Erythroblast (primary cell): Measurements from ENCODE around the gene PLXND1.

Experiments
- DNase-seq, 2 experiments: peaks; one replicate each; lab custom pipeline; 2025; lab: John Stamatoyannopoulos, UW
- GATA1 ChIP-seq: IDR thresholded peaks from 2 replicates; pipeline ENCODE4 v1.6.1; 2011; ENCODE audit warnings: low read depth, mild to moderate bottlenecking, control low read depth, low read length, moderate library complexity
- POLR2A ChIP-seq: IDR thresholded peaks from 2 replicates; pipeline ENCODE4 v1.6.1; 2011; ENCODE audit warnings: mild to moderate bottlenecking, low read length

Gene PLXND1

DNA sequence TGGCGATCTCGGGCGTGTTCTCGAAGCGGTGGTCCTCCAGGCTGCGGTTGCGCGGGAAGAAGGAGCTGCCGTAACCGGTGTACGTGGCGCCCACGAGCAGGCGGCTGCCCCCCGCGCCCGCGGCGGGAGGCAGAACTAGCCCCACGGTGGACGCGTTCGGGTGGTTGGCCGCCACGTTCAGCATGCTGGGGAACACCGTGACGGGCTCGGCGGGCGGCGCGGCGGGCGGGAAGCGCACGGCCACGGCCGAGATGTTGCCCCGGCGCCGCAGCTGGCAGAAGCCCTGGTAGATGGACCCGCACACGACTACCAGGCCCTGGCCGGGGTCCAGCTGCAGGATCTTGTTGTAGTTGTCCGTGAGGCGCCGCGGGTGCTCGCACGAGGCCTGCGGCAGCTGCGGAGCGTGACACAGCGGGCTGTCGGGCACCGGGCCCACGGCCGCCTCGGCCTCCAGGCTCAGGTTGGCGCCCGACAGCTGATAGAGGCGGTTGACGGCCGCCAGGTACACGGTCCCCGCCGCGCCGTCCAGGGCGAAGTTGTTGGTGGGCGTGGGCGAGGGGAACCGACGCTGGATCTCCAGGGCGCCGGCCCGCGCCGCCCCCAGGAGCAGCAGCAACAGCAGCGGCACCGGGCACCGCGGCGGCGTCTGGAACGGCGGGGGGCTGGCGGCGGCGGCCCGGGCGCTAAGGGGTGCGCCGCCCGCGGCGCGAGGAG, 397 bp downstream of the PLXND1 start:
- peak; percentile 56 to 57 for DNase-seq

DNA sequence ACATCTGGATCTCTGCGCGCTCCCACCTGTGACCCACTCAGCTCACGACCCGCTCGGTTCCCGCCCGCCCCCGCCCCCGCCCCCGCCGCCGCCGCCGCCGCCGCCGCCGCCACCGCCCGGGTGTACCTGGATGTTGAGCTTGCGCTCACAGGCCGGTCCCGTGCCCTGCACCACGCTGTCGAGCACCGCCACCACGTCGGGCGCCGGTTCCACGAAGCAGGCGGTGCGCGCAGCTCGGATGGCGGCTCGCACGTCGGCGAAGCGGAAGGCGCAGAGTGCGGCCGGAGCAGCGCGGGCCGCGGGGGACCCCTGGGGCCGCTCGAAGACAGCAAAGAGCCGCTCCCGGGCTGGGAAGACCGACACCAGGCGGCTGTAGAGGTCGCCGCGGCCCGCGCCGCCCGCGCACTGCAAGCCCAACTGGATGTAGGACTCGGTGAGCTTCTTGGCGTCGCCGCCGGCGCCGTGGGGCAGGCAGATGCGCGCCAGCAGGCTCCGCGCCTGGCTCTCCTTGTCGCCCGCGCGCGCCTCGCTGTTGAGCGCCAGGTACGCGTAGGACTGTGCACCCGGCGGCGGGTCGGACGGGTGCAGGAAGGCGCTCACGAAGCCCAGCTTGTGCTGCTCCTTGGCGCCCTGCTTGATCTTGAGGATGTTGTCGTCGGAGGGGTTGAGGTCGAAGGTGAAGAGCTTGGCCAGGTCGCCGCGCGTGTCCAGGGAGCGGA, 1.1 kb downstream of the PLXND1 start:
- TF ChIP-seq GATA1 (no peak), POLR2A (no peak)
- peak; percentile 65 to 74 for DNase-seq

More for the DNA sequence above, 397 bp downstream of the PLXND1 start:
- TF ChIP-seq GATA1, result no peak
- no peak for TF ChIP-seq POLR2A

DNA sequence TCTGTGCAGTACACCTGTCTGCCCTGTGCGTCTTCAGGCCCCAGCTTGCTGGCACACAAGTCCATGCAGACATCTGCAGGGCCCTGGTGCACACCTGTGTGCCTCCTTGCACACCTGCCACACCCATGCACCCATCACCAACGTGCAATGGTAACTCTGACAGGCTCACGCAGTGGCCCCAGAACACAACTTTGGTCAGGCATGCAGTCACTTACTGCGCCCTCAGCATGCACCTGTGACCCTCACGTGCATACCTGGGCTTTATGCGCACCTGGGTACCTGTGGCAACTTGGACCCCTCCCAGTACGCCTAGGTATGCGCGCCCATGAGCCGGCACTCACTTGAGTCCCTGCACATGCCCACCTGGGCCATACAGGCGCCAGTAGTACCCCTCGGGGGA, 1.7 kb downstream of the PLXND1 start:
- TF ChIP-seq GATA1 (no peak), POLR2A (no peak)
- DNase-seq, result no peak

- no peak for TF ChIP-seq GATA1
These were observed 2.3 kb downstream of the PLXND1 start for GRCh38 chr3:129603991-129604749.

GRCh38 chr3:129603561-129603942, 2.9 kb downstream of the PLXND1 start:
- no peak for TF ChIP-seq GATA1
- TF ChIP-seq POLR2A, result no peak
- DNase-seq, result peak in 1 of 2 experiments; percentile 32

More at GRCh38 chr3:129603991-129604749, 2.3 kb downstream of the PLXND1 start:
- DNase-seq, result peak in 1 of 2 experiments; percentile 32

GRCh38 chr3:129602730-129603560, 3.5 kb downstream of the PLXND1 start:
- TF ChIP-seq POLR2A (no peak), GATA1 (no peak)
- DNase-seq, result no peak

DNA sequence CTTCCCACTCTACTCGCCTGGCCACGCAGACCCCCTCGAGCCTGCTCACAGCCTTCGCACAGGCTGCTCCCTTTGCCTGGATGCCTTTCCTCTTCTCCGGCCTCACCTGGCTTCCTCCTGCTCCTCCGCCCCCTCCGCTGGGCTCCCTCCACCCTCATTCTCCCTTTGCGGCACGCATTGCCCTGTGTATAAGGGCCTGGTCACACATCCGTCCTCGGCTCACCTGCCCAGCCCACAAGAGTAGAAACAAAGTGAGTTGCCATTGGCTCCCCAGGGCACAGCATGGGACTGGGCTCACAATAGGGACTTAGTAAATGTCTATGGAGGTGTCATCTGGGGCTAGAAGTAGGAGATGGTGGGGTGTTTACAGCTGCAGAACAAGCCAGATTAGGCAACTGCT, 4.2 kb downstream of the PLXND1 start:
- no peak for DNase-seq
- TF ChIP-seq POLR2A (no peak), GATA1 (no peak)

DNA sequence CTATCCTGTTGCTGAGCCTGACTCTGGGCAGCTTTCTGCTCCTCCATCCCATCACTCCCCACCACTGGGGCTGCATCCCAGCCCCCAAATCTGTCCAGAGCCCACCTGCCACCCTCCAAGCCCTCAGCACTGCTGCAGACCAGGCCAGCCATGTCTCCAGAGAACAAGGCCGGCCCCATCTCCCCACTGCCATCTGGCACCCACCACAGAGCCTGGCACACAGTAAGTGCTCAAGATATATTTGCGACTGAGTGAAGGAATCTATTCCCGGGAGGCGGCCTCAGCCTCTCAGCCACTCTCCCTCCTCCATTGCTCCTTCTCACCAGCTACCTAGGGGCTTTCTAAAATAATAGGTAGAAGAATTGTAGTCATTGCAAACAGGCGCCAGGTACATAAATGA, 4.8 kb downstream of the PLXND1 start:
- no peak for DNase-seq
- no peak for TF ChIP-seq POLR2A
- TF ChIP-seq GATA1, result no peak

GRCh38 chr3:129600348-129600747, 6.1 kb downstream of the PLXND1 start:
- DNase-seq, result no peak
- no peak for TF ChIP-seq GATA1
- TF ChIP-seq POLR2A, result no peak

GRCh38 chr3:129599607-129600006, 6.9 kb downstream of the PLXND1 start:
- TF ChIP-seq GATA1 (no peak), POLR2A (no peak)
- DNase-seq, result peak; percentile 21 to 28

DNA sequence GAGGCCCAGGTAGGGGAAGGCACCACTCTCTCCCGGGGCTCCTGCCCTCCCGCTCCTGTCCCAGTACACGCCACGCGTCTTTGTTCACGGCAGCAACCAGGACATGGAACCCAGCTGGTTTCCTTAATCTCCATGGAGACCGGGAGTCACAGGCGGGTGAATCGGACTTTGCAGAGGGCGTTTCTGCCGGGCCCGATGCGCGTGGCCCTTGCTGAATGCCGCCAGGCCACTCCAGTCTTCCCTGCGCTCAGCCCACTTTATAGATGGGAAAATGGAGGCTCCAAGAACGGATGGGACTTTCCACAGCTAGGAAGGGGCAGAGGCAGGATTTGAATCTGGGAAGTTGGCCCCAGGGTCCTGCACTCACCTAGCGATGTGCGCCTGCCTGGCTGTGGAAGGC, 7.4 kb downstream of the PLXND1 start:
- no peak for DNase-seq
- no peak for TF ChIP-seq POLR2A
- TF ChIP-seq GATA1, result no peak

DNA sequence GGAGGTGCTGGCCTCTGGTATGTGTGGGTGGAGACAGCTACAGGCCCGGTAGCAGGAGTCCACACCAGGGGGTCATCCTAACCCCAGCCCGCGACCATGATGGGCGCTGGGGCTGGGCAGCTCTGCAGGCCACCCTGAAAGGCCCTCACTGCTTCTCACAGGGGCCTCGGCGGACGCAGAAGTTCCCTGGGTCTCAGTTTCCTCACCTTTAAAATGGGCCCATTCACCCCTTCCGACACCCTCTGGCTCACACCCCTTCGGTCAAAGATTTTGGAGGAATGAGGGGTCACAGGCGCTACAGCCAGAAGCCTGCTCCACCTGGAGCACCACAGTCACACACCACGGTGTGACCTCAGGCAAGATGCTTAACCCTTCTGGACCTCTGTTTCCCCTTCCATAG, 8.0 kb downstream of the PLXND1 start:
- no peak for TF ChIP-seq POLR2A
- TF ChIP-seq GATA1, result no peak
- DNase-seq, result no peak

DNA sequence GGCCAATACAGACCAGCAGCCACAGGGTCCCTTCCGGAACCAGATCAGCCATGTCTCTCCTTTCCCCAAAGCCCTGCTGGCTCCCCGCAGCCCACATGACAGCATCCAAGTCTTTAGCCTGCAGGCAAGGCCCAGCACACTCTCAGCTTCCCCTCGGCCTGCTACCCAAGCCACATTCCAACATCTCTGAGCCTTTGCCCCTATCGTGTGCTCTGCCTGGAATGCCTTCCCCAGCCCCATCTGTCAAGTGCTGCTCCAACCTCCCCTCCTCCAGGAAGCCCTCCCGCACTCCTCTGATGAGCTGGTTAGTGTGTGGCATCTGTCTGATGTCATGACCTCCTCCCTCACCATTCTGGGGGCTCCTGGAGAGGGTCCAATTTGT, 8.5 kb downstream of the PLXND1 start:
- peak in 1 of 2 experiments; percentile 30 for DNase-seq
- no peak for TF ChIP-seq GATA1
